Stimulated activated CD4-positive, alpha-beta T cell treated with anti-CD3 and anti-CD28 coated beads, Interleukin-2, amount 100 ng/mL, for 4 hours (primary cell): Measurements from ENCODE around the gene KRTAP10-6.
A peak's percentile ranks its signal among the peaks of the same experiment; 100 is the strongest.
"Not testable (repeated sequence)": the region's sequence is repeated elsewhere in the genome, so short reads cannot be mapped to it uniquely, and the experiment has no call there.

ENCODE experiments used
- DNase-seq: peaks from one replicate; pipeline ENCODE4 v3.0.0-alpha.2; 2020; ENCODE audit warnings: low read depth

KRTAP10-6 gene

DNA sequence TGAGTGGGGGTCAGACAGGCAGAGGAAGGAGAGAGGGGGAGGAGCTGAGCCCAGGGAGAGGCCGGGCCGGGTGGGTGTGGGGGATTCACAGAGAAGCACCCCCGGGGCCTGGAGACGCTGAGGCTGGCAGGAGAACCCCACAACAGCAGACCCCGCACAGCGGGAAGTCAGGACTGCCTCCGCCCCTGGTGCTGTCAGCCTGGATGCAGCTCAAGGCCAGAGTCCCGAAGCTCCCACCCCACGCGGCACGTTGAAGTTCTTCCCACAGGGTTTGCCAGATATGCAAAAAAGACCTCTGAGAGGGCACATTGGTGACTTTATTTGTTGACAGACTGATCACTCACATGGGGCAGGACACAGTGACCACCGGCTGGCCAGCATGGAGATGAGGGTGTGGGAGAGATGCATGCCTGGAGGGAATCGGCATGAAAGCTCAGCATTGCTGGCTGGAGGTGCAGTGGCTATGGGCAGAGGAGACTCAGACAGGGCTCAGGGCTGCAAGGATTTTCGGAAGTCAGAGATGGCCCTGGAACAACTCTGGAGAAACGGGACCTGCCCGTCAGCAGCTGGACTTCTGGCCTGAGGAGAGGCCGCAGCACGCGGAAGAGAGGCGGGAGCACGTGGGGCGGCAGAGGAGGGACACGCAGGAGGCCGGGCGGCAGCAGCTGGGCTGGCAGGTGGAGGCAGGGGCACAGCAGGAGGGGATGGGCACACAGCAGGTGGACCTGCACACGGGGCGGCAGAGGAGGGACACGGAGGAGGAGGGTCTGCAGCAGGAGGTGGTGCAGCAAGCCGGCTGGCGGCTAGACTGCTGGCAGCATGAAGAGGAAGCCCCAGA, 34.6 kb downstream of the KRTAP10-6 start:
- DNase-seq, result no peak

DNA sequence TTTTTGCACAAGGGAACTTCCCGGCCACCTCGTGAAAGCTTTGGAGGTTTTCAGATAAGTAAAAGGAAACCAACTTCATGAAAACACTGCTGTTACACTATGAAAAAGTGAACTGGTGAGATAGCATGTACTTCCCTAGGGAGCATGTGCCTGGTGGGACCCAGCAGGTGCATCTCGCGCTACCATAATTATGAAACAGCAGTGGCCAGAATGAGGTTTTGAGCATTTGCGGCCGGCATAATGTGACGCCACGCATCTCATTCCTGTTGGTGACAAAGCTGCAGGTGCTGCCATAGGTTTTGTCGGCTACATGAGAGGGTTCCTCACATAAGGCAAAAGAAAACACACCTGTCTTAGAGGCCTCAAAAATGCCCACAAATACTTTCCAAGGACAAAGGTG, 35.4 kb downstream of the KRTAP10-6 start:
- DNase-seq, result no peak

DNA sequence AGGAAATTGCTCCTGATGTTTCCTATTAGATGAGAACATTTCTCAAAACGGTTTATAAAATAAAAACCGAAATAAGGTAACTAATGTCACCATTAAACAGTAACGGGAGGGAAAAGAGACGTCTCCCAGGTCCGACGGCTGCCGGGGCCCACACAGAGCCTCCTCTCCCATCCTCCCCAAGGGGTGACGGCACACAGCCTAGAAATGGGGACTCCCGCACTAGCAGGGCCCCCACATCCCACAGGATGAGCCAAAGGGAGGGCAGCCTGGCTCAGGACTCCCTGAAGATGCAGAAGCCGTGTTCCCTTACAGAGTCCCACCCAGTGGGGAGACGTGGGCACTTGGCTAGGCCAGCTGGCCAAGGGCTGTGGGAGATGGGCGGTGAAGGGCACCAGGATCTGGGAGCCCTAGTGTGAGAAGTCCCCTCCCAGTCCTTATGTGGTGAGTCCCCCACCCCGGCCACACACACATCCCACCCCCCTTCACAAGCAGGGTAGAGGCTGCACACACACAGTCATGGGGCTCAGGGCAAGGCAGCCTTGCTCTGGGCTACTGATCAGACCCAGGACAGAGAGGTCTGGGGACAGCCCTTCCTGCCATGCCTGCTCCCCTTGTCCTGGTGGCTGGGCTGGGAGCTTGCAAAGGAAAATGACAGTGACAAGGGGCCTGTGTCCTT, 37.0 kb downstream of the KRTAP10-6 start:
- no peak for DNase-seq

DNA sequence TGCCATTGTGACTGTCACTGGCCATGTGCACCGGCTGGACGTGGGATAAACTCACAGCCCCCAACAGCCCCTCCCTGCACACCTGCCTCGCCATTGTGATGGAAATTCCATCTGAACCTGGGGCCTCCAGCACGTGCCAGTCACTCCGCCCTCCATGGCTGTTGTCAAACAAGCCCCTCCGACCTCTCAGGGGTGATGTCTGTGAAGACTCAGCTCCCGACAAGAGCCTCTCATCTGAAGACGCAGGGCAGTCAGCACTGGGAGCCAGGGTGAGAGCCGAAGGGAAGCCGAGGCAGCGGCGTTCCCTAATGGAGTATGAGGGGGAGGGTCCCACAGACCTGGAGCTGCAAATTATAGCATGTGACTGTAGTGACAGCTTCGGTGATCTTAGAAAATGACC, 39.6 kb downstream of the KRTAP10-6 start:
- DNase-seq, result no peak

DNA sequence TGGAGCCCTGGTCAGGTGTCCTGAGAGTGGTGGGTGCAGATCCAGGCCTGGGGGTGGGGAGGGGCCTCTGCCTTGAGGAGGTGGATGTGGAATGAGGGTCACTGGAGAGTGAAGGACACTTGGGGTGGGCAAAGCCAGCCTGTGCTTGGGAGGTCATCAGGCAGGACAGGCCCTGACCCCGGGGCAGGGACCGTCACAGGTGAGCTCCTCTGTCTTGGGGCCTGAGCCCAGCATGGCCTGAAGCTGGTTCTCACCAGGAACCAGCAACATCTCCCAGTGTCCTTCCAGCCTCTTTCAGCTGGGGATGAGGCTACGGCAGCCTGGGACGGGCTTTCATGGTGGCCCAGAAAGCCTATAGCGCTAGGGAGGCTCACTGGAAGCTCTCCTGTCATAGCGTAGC, 40.2 kb downstream of the KRTAP10-6 start:
- no peak for DNase-seq

DNA sequence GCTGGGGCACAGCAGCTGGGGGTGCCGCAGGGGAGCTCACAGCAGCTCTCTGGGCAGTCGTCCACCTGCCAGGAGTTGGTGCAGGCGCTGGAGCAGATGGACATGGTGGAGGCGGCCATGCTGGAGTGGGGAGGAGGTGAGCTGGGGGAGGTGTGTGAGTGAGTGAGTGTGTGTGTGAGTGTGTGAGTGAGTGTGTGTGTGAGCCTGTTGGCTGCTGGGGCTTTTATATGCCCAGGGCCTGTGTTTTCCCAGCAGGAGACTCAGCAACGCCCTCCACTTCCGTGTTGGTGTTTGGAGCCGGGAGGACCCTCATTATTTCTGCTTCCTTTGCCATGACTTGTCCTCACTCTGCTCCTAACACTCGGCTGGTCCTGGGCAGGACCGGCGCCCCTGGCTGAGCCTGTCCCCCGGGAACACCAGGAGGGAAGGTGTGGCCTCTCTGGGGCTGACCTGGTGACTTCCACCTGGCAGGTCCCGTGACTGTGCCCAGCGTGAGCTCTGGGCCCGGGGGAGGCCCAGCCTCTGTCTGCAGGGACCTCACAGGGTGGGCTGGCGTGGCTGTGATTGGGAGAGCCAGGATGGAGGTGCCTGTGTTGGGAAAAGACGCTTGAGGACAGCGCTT, 40.9 kb downstream of the KRTAP10-6 start, which contains the start of gene KRTAP10-2:
Gene KRTAP10-2 (minus strand): TSS at position 166 of the 622 bp plus-strand sequence. CDS start 47 bp downstream, at position 119.
- DNase-seq, result no peak

DNA sequence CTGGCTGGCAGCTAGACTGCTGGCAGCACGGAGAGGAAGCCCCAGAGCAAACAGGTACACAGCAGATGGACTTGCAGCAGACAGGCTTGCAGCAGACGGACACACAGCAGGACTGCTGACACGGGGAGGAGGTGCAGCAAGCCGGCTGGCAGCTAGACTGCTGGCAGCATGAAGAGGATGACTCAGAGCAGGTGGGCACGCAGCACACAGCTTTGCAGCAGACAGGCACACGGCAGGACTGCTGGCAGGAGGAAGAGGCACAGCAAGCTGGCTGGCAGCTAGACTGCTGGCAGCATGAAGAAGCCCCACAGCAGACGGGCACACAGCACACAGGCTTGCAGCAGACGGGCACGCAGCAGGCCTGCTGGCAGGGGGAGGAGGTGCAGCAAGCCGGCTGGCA, 41.5 kb downstream of the KRTAP10-6 start:
- no peak for DNase-seq

DNA sequence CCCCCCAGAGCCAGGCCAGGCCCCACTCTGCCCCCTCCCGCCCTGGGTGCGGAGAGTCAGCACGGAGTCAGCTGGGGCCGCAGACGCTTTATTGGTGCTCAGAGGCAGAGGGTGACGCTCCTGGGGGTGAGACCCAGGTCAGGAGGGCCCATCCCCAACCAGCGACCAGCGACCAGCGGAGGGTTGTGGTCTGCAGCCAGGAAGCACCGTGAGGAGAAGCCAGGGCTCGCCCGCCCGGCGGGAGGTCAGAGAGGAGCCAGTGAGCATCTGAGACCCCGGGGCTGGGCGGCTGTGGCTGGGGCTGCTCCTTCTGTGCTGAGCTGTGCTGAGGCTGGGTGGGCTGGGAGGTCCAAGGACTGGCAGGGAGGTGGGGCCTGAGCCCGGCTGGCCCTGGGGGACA, 42.0 kb downstream of the KRTAP10-6 start:
- not testable (repeated sequence) for DNase-seq

DNA sequence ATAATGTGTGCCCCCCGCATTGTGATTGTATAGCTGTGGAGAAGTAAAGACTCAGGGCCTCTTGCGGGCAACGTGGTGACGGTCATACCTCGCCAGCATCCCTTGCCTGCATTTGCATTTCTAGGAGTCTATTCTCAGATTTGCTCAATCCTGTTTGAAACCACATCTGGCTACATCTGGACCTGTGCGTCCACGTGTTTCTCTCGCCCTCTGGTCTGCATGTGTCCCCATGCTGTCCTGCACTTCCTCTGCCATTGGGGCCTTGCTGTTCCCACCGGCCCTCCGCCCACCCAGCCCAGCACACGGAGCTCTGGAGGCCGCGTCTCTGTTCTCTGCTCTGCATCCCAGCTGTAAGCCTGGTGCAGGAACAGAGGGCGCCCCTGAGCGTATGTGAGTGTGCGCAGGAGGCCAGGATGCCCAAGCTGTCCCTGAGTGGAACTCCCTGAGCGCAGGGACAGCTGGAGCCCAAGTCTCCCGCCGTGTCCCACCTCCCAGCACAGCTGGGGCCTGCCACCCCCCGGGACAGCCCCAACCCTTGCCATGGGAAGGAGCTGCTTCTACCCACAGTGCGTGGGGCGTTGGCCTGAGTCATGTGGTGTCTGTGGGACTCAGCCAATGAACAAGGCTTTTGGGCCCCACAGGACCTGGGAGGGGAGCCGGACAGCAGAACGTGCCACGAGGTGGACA, 42.6 kb downstream of the KRTAP10-6 start:
- no peak for DNase-seq

DNA sequence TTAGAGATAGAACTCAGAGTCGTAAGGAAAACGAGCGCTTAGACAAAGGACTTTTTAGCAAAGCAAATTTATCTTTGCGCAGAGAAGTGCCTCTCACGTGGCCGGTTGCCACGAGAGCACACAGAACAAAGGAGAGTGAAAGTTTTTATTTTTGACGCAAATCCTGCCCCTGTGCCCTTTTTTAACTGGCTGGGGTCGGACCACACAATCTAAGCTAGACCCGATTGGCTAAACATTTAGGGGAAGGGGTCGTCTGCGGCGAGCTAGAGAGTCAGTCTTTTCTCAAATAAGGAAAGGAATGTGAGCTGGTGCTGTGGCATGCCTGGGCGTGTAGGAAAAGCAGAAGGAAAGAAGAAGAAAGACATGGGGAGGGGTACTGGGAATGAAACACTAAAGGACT, 43.4 kb downstream of the KRTAP10-6 start:
- no peak for DNase-seq

DNA sequence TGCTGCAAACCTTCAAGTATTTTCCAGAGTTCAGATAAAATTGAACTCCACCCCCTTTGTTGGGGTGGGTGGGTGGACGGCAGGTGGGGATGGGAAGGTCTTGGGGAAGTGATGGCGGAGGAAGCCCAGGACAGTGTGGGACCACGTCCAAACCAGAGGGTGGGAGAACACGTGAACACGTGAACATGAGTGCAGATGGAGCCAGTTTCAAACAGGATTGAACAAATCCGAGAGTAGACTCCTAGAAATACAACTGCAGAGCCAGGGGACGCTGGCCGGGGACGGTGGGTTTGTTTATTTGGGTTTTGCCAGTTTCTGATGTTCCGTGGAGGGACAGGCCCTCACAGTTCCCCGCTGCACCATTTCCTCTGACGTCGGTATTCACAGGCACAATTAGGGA, 43.9 kb downstream of the KRTAP10-6 start:
- no peak for DNase-seq

DNA sequence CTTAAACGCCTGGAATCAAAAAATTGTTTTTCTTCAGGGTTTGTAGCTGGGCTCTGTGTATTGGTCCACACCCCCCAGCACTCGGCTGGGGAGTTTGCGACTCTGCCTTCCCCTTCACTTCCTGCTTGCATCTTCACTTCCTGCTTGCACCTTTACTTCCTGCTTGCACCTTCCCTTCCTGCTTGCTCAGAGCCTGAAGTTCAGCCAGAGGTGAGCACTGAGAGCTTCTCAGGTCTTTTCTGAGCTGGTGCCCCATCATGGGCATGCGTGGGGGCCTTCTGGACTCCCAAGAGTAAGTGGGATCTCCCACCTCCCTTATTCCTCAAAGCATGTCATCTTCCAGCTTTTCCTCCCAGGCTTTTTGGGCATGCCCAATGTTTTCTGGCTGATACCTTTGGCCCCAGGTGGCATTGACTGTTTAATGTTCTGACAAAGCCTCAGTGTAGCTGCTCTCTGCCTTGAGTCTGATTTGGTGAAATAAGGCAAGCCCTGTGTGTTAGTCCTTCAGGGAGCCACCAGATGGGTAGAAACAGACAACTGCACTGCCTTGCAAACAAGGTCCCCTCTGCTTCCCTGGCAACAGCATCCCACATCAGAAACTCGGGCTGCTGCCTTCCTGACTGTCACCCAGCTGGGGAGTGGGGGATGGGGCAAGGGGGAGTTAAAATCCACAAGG, 44.5 kb downstream of the KRTAP10-6 start:
- peak; percentile 14 for DNase-seq

DNA sequence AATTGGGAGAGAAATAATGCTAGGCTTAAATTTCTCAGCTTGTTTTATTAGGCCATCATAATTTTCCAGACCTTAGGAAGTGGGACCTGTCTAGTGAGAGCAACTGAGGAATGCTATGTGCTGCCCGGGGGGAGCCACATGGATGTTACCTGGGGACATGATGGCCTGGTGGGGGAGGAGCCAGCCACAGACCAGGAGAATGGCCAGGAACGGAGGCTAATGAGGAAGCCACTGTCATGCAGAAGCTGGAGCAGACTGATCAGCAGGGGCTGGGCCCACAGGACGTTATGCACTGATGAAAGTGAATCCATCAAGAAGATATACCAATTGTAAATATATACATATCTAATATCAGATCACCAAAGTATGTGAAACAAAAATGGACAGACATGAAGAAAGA, 47.7 kb downstream of the KRTAP10-6 start:
- DNase-seq, result no peak

DNA sequence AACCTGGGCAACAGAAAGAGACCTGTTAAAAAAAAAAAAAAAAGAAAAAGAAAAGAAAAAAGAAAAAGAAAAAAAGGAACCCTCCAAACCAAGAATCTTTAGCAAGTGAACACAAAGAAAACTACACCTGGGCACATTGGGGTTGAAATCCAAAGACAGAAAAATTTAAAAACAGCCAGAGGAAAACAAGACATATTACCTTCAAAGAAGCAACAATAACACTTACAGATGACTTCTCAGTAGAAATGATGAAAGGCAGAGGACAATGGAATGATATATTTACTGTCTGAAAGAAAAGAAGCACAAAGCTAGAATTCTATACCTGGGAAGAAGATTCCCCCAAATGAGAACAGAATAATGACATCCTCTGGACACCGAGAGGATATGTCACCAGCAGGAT, 49.6 kb downstream of the KRTAP10-6 start:
- DNase-seq, result no peak
